Activated T-cell treated with anti-CD3 and anti-CD28 coated beads for 1 hour (primary cell): Measurements from ENCODE around the gene PDCD11.

Experiments used
- DNase-seq: peaks from one replicate; pipeline ENCODE4 v3.0.0-alpha.2; 2020; ENCODE audit warnings: low read depth

Gene PDCD11

GRCh38 chr10:103417601-103418000 is 21.2 kb downstream of the PDCD11 start:
- DNase-seq, result no peak

- no peak for DNase-seq
These were observed 22.7 kb downstream of the PDCD11 start for GRCh38 chr10:103419101-103419500.

GRCh38 chr10:103423748-103424147 is 27.3 kb downstream of the PDCD11 start:
- no peak for DNase-seq

GRCh38 chr10:103427866-103428265 is 31.4 kb downstream of the PDCD11 start:
- DNase-seq, result no peak

- no peak for DNase-seq
These were observed 32.7 kb downstream of the PDCD11 start for GRCh38 chr10:103428989-103429643.

- DNase-seq, result no peak
These were observed 33.2 kb downstream of the PDCD11 start for GRCh38 chr10:103429647-103430046.

GRCh38 chr10:103431902-103432301 is 35.5 kb downstream of the PDCD11 start:
- no peak for DNase-seq

- no peak for DNase-seq
These were observed 37.4 kb downstream of the PDCD11 start for GRCh38 chr10:103433858-103434257.

- DNase-seq, result no peak
These were observed 43.4 kb downstream of the PDCD11 start for GRCh38 chr10:103439776-103440175.

- DNase-seq, result no peak
These were observed 44.0 kb downstream of the PDCD11 start for GRCh38 chr10:103440416-103440815.

GRCh38 chr10:103441206-103441605 is 44.8 kb downstream of the PDCD11 start:
- DNase-seq, result no peak

- DNase-seq, result no peak
These were observed 45.2 kb downstream of the PDCD11 start for GRCh38 chr10:103441611-103442010.

- DNase-seq, result no peak
These were observed 45.6 kb downstream of the PDCD11 start for GRCh38 chr10:103442031-103442461.

GRCh38 chr10:103443475-103444185 is 47.2 kb downstream of the PDCD11 start:
- no peak for DNase-seq

- DNase-seq, result no peak
These were observed 48.1 kb downstream of the PDCD11 start for GRCh38 chr10:103444478-103444877.

GRCh38 chr10:103445366-103445765 is 48.9 kb downstream of the PDCD11 start:
- DNase-seq, result no peak

GRCh38 chr10:103445767-103446567 is 49.5 kb downstream of the PDCD11 start:
- no peak for DNase-seq

GRCh38 chr10:103447187-103447586 is 50.8 kb downstream of the PDCD11 start:
- DNase-seq, result no peak

GRCh38 chr10:103448746-103449145 is 52.3 kb downstream of the PDCD11 start:
- no peak for DNase-seq

- DNase-seq, result no peak
These were observed 53.0 kb downstream of the PDCD11 start for GRCh38 chr10:103449208-103450144.

GRCh38 chr10:103450201-103450695 is 53.8 kb downstream of the PDCD11 start:
- no peak for DNase-seq
